Tibial nerve (tissue), 4 donors: Measurements from ENCODE around the gene LEPROT.

ENCODE experiments used
- EP300 ChIP-seq, 2 donors: sonication (generic); formaldehyde crosslinking; IDR thresholded peaks; one replicate each; pipeline ENCODE4 v1.6.1; 2017; ENCODE audit warnings: antibody characterized with exemption in 2 of 2, mild to moderate bottlenecking in 1 of 2
- POLR2A ChIP-seq, 2 donors: fragments of 450-650 bp; IDR thresholded peaks; one replicate each; pipeline ENCODE4 v1.6.1; 2017; ENCODE audit warnings: antibody characterized with exemption in 2 of 2, mild to moderate bottlenecking in 2 of 2, moderate library complexity in 2 of 2
- TF ChIP-seq, protein P1 (sequence below), 5 experiments: fragments of 200-600 bp in 3 of 5; fragments of 450-650 bp in 2 of 5; sonication (generic) in 3 of 5; IDR thresholded peaks; one replicate each; pipeline ENCODE4 v1.5.1; 2016 to 2019; ENCODE audit warnings: antibody characterized with exemption in 5 of 5, mild to moderate bottlenecking in 3 of 5, moderate library complexity in 2 of 5

DNA sequence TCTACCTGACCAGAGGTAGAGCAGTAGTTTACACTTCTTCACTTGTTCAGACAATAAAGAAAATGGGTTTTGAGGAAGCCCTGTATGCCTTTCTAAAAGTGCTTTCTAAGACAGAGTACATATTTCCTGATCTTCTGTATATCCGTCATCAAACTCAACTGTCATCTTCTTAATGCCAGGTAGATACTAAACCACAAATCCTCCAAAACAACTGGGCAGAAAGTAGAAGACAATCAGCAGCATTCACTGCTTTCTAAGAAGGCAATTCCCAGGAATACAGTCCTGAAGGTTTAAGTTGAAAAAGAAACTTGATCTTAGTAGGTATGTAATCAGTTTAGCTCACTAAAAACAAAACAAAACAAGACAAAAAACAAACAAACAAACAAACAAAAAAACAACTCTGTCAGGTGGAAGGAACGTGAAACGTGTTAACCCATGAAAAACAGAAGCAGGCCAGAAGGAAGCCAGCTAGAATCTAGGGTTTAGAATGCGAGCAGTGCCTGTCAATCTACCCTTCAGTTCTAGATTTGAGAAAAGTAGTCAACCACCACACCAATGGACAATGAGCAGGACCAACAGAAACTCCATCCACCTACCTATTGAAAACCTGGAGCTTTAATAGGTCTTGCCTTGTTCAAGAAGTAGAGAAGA lies 59.2 kb downstream of the LEPROT start:
- TF ChIP-seq, protein P1, sequence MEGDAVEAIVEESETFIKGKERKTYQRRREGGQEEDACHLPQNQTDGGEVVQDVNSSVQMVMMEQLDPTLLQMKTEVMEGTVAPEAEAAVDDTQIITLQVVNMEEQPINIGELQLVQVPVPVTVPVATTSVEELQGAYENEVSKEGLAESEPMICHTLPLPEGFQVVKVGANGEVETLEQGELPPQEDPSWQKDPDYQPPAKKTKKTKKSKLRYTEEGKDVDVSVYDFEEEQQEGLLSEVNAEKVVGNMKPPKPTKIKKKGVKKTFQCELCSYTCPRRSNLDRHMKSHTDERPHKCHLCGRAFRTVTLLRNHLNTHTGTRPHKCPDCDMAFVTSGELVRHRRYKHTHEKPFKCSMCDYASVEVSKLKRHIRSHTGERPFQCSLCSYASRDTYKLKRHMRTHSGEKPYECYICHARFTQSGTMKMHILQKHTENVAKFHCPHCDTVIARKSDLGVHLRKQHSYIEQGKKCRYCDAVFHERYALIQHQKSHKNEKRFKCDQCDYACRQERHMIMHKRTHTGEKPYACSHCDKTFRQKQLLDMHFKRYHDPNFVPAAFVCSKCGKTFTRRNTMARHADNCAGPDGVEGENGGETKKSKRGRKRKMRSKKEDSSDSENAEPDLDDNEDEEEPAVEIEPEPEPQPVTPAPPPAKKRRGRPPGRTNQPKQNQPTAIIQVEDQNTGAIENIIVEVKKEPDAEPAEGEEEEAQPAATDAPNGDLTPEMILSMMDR (IDR thresholded peaks at IDR 0.05) = no peak
- no peak for TF ChIP-seq POLR2A (IDR thresholded peaks at IDR 0.05)
- no peak for TF ChIP-seq EP300 (IDR thresholded peaks at IDR 0.05)
